ENCODE results near the gene FAM118A. TPM values are rescaled to one million over a fixed set of nuclear protein-coding genes. Genes with fewer than 3 reads are reported as not detected.

FAM118A gene
- total and polyA plus RNA-seq, 2 experiments from 2014 or later = 227 to 240 TPM

DNA sequence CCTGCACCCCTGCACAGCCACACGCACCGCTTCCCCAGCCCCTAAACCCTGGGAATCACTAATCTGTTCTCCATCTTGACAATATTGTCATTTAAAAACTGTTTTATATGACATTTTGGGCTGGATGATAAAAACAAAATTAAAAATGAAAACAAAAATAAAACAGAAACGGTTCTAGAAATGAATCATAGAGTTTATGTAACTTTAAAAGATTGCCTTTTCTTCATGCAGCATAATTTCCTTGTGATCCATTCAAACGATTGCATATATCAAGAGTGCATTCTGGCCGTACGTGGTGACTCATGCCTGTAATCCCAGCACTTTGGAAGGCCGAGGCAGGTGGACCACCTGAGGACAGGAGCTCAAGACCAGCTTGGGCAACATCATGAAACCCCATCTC, 6.6 kb upstream of the FAM118A start:
- no peak overlapping the region for H3K27ac ChIP-seq
- TF ChIP-seq, protein P1, sequence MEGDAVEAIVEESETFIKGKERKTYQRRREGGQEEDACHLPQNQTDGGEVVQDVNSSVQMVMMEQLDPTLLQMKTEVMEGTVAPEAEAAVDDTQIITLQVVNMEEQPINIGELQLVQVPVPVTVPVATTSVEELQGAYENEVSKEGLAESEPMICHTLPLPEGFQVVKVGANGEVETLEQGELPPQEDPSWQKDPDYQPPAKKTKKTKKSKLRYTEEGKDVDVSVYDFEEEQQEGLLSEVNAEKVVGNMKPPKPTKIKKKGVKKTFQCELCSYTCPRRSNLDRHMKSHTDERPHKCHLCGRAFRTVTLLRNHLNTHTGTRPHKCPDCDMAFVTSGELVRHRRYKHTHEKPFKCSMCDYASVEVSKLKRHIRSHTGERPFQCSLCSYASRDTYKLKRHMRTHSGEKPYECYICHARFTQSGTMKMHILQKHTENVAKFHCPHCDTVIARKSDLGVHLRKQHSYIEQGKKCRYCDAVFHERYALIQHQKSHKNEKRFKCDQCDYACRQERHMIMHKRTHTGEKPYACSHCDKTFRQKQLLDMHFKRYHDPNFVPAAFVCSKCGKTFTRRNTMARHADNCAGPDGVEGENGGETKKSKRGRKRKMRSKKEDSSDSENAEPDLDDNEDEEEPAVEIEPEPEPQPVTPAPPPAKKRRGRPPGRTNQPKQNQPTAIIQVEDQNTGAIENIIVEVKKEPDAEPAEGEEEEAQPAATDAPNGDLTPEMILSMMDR (IDR thresholded peaks at IDR 0.05; ENCODE audit: low read depth, low read length) = no peak
- H3K36me3 ChIP-seq = no peaks in the 10 kb centered on the region
- H3K27me3 ChIP-seq = no peaks in the 10 kb centered on the region
- no peak for DNase-seq (ENCODE audit: low read depth in 1 of 2, low spot score in 1 of 2)
- no peaks in the 10 kb centered on the region for H3K9me3 ChIP-seq (ENCODE audit: low read depth)
- no peak overlapping the region for H3K4me3 ChIP-seq
- no peaks in the 10 kb centered on the region for H3K4me1 ChIP-seq (ENCODE audit: low read depth)

DNA sequence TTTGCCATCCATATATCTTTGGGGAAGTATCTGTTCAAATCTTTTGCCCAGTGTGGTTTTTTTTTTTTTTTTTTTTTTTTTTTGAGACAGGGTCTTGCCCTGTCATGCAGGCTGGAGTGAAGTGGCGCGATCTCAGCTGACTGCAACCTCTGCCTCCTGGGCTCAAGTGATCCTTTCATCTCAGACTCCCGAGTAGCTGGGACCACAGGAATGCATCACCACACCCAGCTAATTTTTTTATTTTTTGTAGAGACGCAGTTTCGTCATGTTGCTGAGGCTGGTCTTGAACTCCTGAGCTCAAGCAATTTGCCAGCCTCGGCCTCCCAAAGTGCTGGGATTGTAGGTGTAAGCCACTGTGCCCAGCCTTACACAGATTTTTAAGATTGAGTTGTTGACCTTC, 4.8 kb upstream of the FAM118A start:
- DNase-seq (ENCODE audit: low read depth in 1 of 2, low spot score in 1 of 2) = no peak
- no peaks in the 10 kb centered on the region for H3K4me1 ChIP-seq (ENCODE audit: low read depth)
- H3K4me3 ChIP-seq = no peak overlapping the region
- H3K27ac ChIP-seq = no peak overlapping the region
- H3K9me3 ChIP-seq (ENCODE audit: low read depth) = no peaks in the 10 kb centered on the region
- H3K27me3 ChIP-seq = no peaks in the 10 kb centered on the region
- H3K36me3 ChIP-seq = no peaks in the 10 kb centered on the region
- TF ChIP-seq, protein P1 (IDR thresholded peaks at IDR 0.05; ENCODE audit: low read depth, low read length) = no peak

DNA sequence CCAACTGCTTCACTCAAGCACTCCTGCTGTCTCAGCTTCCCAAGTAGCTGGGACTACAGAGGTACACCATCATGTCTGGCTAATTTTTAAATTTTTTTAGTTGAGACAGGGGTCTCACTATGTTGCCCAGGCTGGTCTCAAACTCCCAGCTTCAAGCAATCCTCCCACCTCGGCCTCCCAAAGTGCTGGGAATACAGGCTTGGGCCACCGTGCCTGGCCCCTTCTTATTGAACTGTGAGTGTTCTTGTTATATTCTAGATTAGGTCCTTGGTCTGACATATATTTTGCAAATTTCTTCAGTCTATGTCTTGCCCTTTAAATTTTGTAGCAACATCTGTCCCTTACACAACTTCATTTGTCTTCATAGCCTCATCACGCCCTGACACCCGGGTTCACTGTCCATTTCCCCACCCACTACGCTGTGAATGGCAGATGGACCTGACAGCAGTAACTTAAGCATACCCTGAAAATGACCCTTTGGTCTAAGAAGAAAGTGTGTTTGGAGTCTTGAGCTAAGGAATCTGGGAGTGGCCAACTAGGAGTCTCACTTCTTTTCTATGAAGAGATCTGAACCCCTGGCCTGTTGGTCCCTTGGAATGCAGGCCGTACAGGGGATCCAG, 4.2 kb upstream of the FAM118A start:
- TF ChIP-seq, protein P1 (IDR thresholded peaks at IDR 0.05; ENCODE audit: low read depth, low read length) = no peak
- Histone ChIP-seq H3K9me3 (ENCODE audit: low read depth) (no peaks in the 10 kb centered on the region), H3K27me3 (no peaks in the 10 kb centered on the region), H3K27ac (no peak overlapping the region), H3K4me3 (no peak overlapping the region), H3K36me3 (no peaks in the 10 kb centered on the region), H3K4me1 (ENCODE audit: low read depth) (no peaks in the 10 kb centered on the region)
- no peak for DNase-seq (ENCODE audit: low read depth in 1 of 2, low spot score in 1 of 2)

DNA sequence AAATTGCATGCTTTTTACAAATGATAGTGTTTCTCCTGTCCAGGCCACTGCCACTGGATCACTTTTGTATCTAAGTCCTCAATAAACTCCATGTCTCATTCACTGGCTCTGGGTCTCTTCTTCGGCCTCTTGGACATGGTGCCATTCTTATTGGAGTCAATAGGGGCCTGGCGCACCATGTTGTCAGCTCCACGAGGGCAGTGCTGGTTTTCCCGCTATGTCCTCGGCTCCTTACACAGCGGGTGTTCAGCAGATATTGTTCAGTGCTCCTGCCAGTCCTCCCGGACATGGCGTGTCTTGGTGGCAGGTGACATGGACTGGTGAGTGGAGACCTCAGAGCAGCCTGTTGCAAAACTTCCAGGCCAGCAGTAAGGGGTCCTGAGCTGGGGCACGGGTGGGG, 3.6 kb upstream of the FAM118A start:
- Histone ChIP-seq H3K36me3 (no peaks in the 10 kb centered on the region), H3K4me3 (no peak overlapping the region), H3K27ac (no peak overlapping the region), H3K9me3 (ENCODE audit: low read depth) (no peaks in the 10 kb centered on the region), H3K4me1 (ENCODE audit: low read depth) (peaks cover 5% of the 10 kb centered on the region), H3K27me3 (no peaks in the 10 kb centered on the region)
- TF ChIP-seq, protein P1 (IDR thresholded peaks at IDR 0.05; ENCODE audit: low read depth, low read length) = no peak
- DNase-seq (ENCODE audit: low read depth in 1 of 2, low spot score in 1 of 2) = no peak

DNA sequence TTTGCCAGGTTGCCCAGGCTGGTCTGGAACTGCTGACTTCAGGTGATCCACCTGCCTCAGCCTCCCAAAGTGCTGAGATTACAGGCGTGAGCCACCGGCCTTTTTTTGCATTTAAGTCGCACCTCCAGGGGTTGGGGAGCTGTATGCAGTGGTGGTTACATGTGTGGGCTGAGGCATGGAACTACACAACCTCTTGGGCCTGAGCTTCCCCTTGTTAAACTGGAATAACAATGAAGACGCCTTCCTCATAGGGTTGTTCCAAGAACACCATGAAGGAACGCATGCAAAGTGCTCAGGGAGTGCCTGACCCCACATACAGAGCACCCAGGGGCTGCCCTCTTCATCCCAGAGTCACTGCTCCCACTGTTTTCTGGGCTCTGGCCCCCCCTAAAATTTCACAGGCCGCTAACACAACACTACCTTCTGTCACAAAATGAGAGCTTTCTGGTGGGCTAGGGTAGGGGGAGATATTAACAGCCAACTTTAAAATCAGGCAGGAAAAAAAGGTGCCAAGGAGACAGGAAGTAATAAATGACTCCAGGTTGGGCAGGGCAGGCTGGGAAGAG, 1.3 kb upstream of the FAM118A start:
- Histone ChIP-seq H3K27ac (no peak overlapping the region), H3K36me3 (no peaks in the 10 kb centered on the region), H3K4me3 (no peak overlapping the region), H3K4me1 (ENCODE audit: low read depth) (peaks cover 10% of the 10 kb centered on the region), H3K9me3 (ENCODE audit: low read depth) (no peaks in the 10 kb centered on the region), H3K27me3 (no peaks in the 10 kb centered on the region)
- TF ChIP-seq, protein P1 (IDR thresholded peaks at IDR 0.05; ENCODE audit: low read depth, low read length) = no peak
- DNase-seq (ENCODE audit: low read depth in 1 of 2, low spot score in 1 of 2) = no peak
